SK-N-SH treated with all-trans-retinoic acid at 6 μM for 48 hours (cell line): ENCODE data around the gene SLC4A4.

ENCODE experiments used
- ATAC-seq: fragments of 200-7000 bp; cut with Tn5 transposase; 3 replicates; pipeline ENCODE4 v1.9.1; 2020; ENCODE audit warnings: mild to moderate bottlenecking, moderate library complexity
- ARNTL ChIP-seq: fragments of 450-650 bp; formaldehyde crosslinking; IDR thresholded peaks from 2 replicates; pipeline ENCODE4 v1.5.0; 2020; ENCODE audit warnings: low read depth, mild to moderate bottlenecking, moderate library complexity, borderline replicate concordance
- BACH2 ChIP-seq: fragments of 250-450 bp; sonication (Bioruptor Pico); IDR thresholded peaks from 2 replicates; pipeline ENCODE4 v1.9.0; 2021; ENCODE audit warnings: mild to moderate bottlenecking, borderline replicate concordance
- CSDC2 ChIP-seq: fragments of 250-450 bp; sonication (Bioruptor Pico); IDR thresholded peaks from 2 replicates; pipeline ENCODE4 v1.5.0; 2020; ENCODE audit warnings: mild to moderate bottlenecking, moderate library complexity
- ESRRG ChIP-seq: fragments of 250-450 bp; sonication (Bioruptor Pico); IDR thresholded peaks from 2 replicates; pipeline ENCODE4 v1.6.1; 2021; ENCODE audit warnings: mild to moderate bottlenecking
- GLIS3 ChIP-seq: fragments of 250-450 bp; sonication (Bioruptor Pico); IDR thresholded peaks from 2 replicates; pipeline ENCODE4 v1.5.0; 2020; ENCODE audit warnings: mild to moderate bottlenecking, moderate library complexity
- ISL1 ChIP-seq: fragments of 250-450 bp; sonication (Bioruptor Pico); IDR thresholded peaks from 2 replicates; pipeline ENCODE4 v2.1.2; 2022; ENCODE audit warnings: mild to moderate bottlenecking, moderate library complexity
- OSR1 ChIP-seq: fragments of 250-450 bp; sonication (Bioruptor Pico); IDR thresholded peaks from 2 replicates; pipeline ENCODE4 v1.8.0; 2022; ENCODE audit warnings: moderate library complexity, mild to moderate bottlenecking, inconsistent platforms
- PATZ1 ChIP-seq: fragments of 250-450 bp; sonication (Bioruptor Pico); IDR thresholded peaks from 2 replicates; pipeline ENCODE4 v1.8.0; 2020; ENCODE audit warnings: mild to moderate bottlenecking, moderate library complexity, borderline replicate concordance
- PPARA ChIP-seq: fragments of 250-450 bp; sonication (Bioruptor Pico); IDR thresholded peaks from 2 replicates; pipeline ENCODE4 v1.5.0; 2020; ENCODE audit warnings: mild to moderate bottlenecking, borderline replicate concordance
- RARB ChIP-seq: fragments of 250-450 bp; sonication (Bioruptor Pico); IDR thresholded peaks from 2 replicates; pipeline ENCODE4 v1.8.0; 2021; ENCODE audit warnings: mild to moderate bottlenecking, moderate library complexity
- SNAI2 ChIP-seq: fragments of 250-450 bp; sonication (Bioruptor Pico); IDR thresholded peaks from 2 replicates; pipeline ENCODE4 v1.5.0; 2020; ENCODE audit warnings: mild to moderate bottlenecking, moderate library complexity
- TCF4 ChIP-seq: fragments of 250-450 bp; sonication (Bioruptor Pico); IDR thresholded peaks from 2 replicates; pipeline ENCODE4 v1.8.0; 2021; ENCODE audit warnings: mild to moderate bottlenecking, moderate library complexity, borderline replicate concordance
- TOX ChIP-seq: fragments of 250-450 bp; sonication (Bioruptor Pico); IDR thresholded peaks from 2 replicates; pipeline ENCODE4 v1.8.0; 2021; ENCODE audit warnings: mild to moderate bottlenecking, moderate library complexity, borderline replicate concordance
- TSHZ2 ChIP-seq: fragments of 250-450 bp; sonication (Bioruptor Pico); IDR thresholded peaks from 2 replicates; pipeline ENCODE4 v1.5.0; 2020; ENCODE audit warnings: mild to moderate bottlenecking, moderate library complexity
- ZC3H10 ChIP-seq: fragments of 250-450 bp; sonication (Bioruptor Pico); IDR thresholded peaks from 2 replicates; pipeline ENCODE4 v1.5.1; 2021; ENCODE audit warnings: mild to moderate bottlenecking, moderate library complexity
- ZFP3 ChIP-seq: fragments of 250-450 bp; sonication (Bioruptor Pico); IDR thresholded peaks from 2 replicates; pipeline ENCODE4 v1.5.0; 2020; ENCODE audit warnings: mild to moderate bottlenecking, moderate library complexity
- ZNF565 ChIP-seq: fragments of 450-650 bp; formaldehyde crosslinking; conservative IDR thresholded peaks from 2 replicates; pipeline ENCODE4 v1.5.0; 2020; ENCODE audit warnings: low read depth, mild to moderate bottlenecking, moderate library complexity
- ZNF70 ChIP-seq: fragments of 450-650 bp; formaldehyde crosslinking; IDR thresholded peaks from 2 replicates; pipeline ENCODE4 v1.5.0; 2020; ENCODE audit warnings: mild to moderate bottlenecking, moderate library complexity
- ZNF8 ChIP-seq: fragments of 450-650 bp; formaldehyde crosslinking; IDR thresholded peaks from 2 replicates; pipeline ENCODE4 v1.5.0; 2020; ENCODE audit warnings: mild to moderate bottlenecking, moderate library complexity
- TF ChIP-seq, protein P1 (sequence below): fragments of 250-450 bp; sonication (Bioruptor Pico); IDR thresholded peaks from 2 replicates; pipeline ENCODE4 v1.5.1; 2021; ENCODE audit warnings: mild to moderate bottlenecking, moderate library complexity
- TF ChIP-seq, protein P2 (sequence below): fragments of 250-450 bp; sonication (Bioruptor Pico); IDR thresholded peaks from 2 replicates; pipeline ENCODE4 v1.5.1; 2020; ENCODE audit warnings: low read depth, mild to moderate bottlenecking, moderate library complexity
- TF ChIP-seq, protein P3 (sequence below): fragments of 250-450 bp; sonication (Bioruptor Pico); IDR thresholded peaks from 2 replicates; pipeline ENCODE4 v1.8.0; 2021; ENCODE audit warnings: low read depth, mild to moderate bottlenecking, moderate library complexity, borderline replicate concordance

Gene SLC4A4

GRCh38 chr4:71495454-71495853 is 156.6 kb downstream of the SLC4A4 start:
- no peak for ATAC-seq

GRCh38 chr4:71497078-71497477 is 158.3 kb downstream of the SLC4A4 start:
- TF ChIP-seq ZC3H10 (CRISPR knock-in tag): no peak
- no peak for TF ChIP-seq PPARA (CRISPR knock-in tag)
- TF ChIP-seq ZFP3 (CRISPR knock-in tag): no peak
- no peak for TF ChIP-seq TSHZ2
- TF ChIP-seq ESRRG (CRISPR knock-in tag): no peak
- no peak for TF ChIP-seq ZNF8
- TF ChIP-seq, all 23 proteins: peak for 0
- no peak for ATAC-seq

More at GRCh38 chr4:71495454-71495853, 156.6 kb downstream of the SLC4A4 start:
- no peak for TF ChIP-seq OSR1 (CRISPR knock-in tag)
- TF ChIP-seq RARB: no peak
- TF ChIP-seq PPARA (CRISPR knock-in tag): no peak
- TF ChIP-seq ARNTL: no peak
- TF ChIP-seq ISL1 (CRISPR knock-in tag): no peak
- TF ChIP-seq ZNF8: no peak
- no peak for TF ChIP-seq ZNF70 (CRISPR knock-in tag)
- no peak for TF ChIP-seq ZNF565 (CRISPR knock-in tag)
- TF ChIP-seq, protein P1, sequence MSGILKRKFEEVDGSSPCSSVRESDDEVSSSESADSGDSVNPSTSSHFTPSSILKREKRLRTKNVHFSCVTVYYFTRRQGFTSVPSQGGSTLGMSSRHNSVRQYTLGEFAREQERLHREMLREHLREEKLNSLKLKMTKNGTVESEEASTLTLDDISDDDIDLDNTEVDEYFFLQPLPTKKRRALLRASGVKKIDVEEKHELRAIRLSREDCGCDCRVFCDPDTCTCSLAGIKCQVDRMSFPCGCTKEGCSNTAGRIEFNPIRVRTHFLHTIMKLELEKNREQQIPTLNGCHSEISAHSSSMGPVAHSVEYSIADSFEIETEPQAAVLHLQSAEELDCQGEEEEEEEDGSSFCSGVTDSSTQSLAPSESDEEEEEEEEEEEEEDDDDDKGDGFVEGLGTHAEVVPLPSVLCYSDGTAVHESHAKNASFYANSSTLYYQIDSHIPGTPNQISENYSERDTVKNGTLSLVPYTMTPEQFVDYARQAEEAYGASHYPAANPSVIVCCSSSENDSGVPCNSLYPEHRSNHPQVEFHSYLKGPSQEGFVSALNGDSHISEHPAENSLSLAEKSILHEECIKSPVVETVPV (CRISPR knock-in tag): no peak
- TF ChIP-seq ZC3H10 (CRISPR knock-in tag): no peak
- TF ChIP-seq, protein P2, sequence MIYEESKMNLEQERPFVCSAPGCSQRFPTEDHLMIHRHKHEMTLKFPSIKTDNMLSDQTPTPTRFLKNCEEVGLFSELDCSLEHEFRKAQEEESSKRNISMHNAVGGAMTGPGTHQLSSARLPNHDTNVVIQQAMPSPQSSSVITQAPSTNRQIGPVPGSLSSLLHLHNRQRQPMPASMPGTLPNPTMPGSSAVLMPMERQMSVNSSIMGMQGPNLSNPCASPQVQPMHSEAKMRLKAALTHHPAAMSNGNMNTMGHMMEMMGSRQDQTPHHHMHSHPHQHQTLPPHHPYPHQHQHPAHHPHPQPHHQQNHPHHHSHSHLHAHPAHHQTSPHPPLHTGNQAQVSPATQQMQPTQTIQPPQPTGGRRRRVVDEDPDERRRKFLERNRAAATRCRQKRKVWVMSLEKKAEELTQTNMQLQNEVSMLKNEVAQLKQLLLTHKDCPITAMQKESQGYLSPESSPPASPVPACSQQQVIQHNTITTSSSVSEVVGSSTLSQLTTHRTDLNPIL (CRISPR knock-in tag): no peak
- no peak for TF ChIP-seq CSDC2 (CRISPR knock-in tag)
- TF ChIP-seq ZFP3 (CRISPR knock-in tag): no peak
- TF ChIP-seq BACH2 (CRISPR knock-in tag): no peak
- TF ChIP-seq GLIS3 (CRISPR knock-in tag): no peak
- TF ChIP-seq, protein P3, sequence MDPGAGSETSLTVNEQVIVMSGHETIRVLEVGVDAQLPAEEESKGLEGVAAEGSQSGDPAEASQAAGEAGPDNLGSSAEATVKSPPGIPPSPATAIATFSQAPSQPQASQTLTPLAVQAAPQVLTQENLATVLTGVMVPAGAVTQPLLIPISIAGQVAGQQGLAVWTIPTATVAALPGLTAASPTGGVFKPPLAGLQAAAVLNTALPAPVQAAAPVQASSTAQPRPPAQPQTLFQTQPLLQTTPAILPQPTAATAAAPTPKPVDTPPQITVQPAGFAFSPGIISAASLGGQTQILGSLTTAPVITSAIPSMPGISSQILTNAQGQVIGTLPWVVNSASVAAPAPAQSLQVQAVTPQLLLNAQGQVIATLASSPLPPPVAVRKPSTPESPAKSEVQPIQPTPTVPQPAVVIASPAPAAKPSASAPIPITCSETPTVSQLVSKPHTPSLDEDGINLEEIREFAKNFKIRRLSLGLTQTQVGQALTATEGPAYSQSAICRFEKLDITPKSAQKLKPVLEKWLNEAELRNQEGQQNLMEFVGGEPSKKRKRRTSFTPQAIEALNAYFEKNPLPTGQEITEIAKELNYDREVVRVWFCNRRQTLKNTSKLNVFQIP (CRISPR knock-in tag): no peak
- TF ChIP-seq SNAI2: no peak
- TF ChIP-seq TCF4 (CRISPR knock-in tag): no peak
- no peak for TF ChIP-seq ESRRG (CRISPR knock-in tag)

- ATAC-seq: no peak
- TF ChIP-seq, protein P3 (CRISPR knock-in tag): no peak
- no peak for TF ChIP-seq PPARA (CRISPR knock-in tag)
- TF ChIP-seq ZNF70 (CRISPR knock-in tag): no peak
- TF ChIP-seq ISL1 (CRISPR knock-in tag): no peak
- TF ChIP-seq ZC3H10 (CRISPR knock-in tag): no peak
- TF ChIP-seq ZNF565 (CRISPR knock-in tag): no peak
- TF ChIP-seq TOX (CRISPR knock-in tag): no peak
- no peak for TF ChIP-seq ARNTL
- TF ChIP-seq OSR1 (CRISPR knock-in tag): no peak
- TF ChIP-seq, protein P1 (CRISPR knock-in tag): no peak
- TF ChIP-seq TCF4 (CRISPR knock-in tag): no peak
- TF ChIP-seq, protein P2 (CRISPR knock-in tag): no peak
- TF ChIP-seq BACH2 (CRISPR knock-in tag): no peak
- TF ChIP-seq PATZ1 (CRISPR knock-in tag): no peak
Measured at GRCh38 chr4:71498002-71498401, 159.2 kb downstream of the SLC4A4 start.
